ENCODE measurements around the gene LCP1. TPM values are rescaled to one million over a fixed set of nuclear protein-coding genes. Genes with fewer than 3 reads are reported as not detected.

LCP1 gene
- polyA plus RNA-seq, 1 of the 3 experiments (the other 2 are of a cell fraction): 0.03 TPM

DNA sequence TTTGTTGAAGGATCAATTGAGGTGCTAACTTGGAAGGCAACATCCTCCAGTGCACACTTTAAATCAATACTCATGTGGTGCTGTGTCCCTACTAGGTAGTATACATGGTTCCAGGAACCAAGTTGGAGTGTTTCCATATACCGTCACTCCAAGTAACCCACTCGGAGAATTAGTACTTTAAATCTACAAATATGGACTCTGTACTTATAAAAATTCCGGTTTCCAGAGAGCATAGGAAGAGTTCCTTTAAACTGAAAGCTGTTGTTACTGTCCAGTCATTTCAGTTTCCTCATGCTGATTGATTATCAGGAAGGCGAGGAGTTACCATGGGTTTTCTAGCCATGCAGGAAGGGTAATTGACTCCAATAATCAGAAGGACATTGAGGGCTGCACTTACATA, 84.3 kb downstream of the LCP1 start:
- no peaks in the 10 kb centered on the region for H4K20me1 ChIP-seq (ENCODE audit: insufficient read depth)
- H3K27ac ChIP-seq (ENCODE audit: low read depth in 2 of 2, low read length in 1 of 2): no peak overlapping the region
- no peak overlapping the region for H3K9ac ChIP-seq
- POLR2A ChIA-PET: no interaction called here
- H3K4me2 ChIP-seq: no peak overlapping the region
- H3K9me2 ChIP-seq: no peaks in the 10 kb centered on the region
- peaks cover 0 to under 1% of the 10 kb centered on the region in 2 experiments; a peak in 2 of 4 replicates for H3K4me1 ChIP-seq (ENCODE audit: control insufficient read depth in 1 of 2, insufficient read depth in 2 of 2, low read depth in 1 of 2, low read length in 1 of 2)
- no peaks in the 10 kb centered on the region for H3K36me3 ChIP-seq (replicated peaks in 1 of 2; ENCODE audit: control insufficient read depth in 1 of 2, insufficient read depth in 2 of 2, low read length in 1 of 2)
- WGBS (ENCODE audit: low lambda C conversion rate): 71% methylated on average over 4 of the region's 4 CpGs
- no peaks in the 10 kb centered on the region for H3K79me2 ChIP-seq (ENCODE audit: insufficient read depth)
- no peak for TF ChIP-seq NFIC (IDR thresholded peaks at IDR 0.05; ENCODE audit: borderline replicate concordance)
- no peak for TF ChIP-seq USF2 (IDR thresholded peaks at IDR 0.05; ENCODE audit: borderline replicate concordance, low read depth, low read length)
- TF ChIP-seq REST (IDR thresholded peaks at IDR 0.05; ENCODE audit: low read depth, low read length): no peak
- TF ChIP-seq SMC3 (IDR thresholded peaks at IDR 0.05; ENCODE audit: low read depth, low read length): no peak
- TF ChIP-seq TEAD4 (IDR thresholded peaks at IDR 0.05; ENCODE audit: borderline replicate concordance, insufficient read depth): no peak
- TF ChIP-seq GABPA (IDR thresholded peaks at IDR 0.05; ENCODE audit: low read depth): no peak
- TF ChIP-seq PBX3 (IDR thresholded peaks at IDR 0.05): no peak
- no peaks in the 10 kb centered on the region for H3F3A ChIP-seq (replicated peaks; ENCODE audit: insufficient read depth)
- DNase-seq: no peak
- no peak overlapping the region for H2AFZ ChIP-seq (ENCODE audit: low read depth)
- CTCF ChIA-PET: no interaction called here
- H3K27me3 ChIP-seq (ENCODE audit: insufficient read depth): no peaks in the 10 kb centered on the region; the same call in 1 of the 2 replicates
- H3K4me3 ChIP-seq (ENCODE audit: low read depth in 2 of 2, low read length in 1 of 2): no peak overlapping the region
- no peaks in the 10 kb centered on the region for H3K9me3 ChIP-seq

GRCh38 chr13:46097015-46097414, 85.0 kb downstream of the LCP1 start:
- WGBS (ENCODE audit: low lambda C conversion rate): 42% methylated on average over 3 of the region's 3 CpGs
- H4K20me1 ChIP-seq (ENCODE audit: insufficient read depth): no peaks in the 10 kb centered on the region
- H3K27ac ChIP-seq (ENCODE audit: low read depth in 2 of 2, low read length in 1 of 2): no peak overlapping the region
- H3K27me3 ChIP-seq (ENCODE audit: insufficient read depth): no peaks in the 10 kb centered on the region; the same call in 1 of the 2 replicates
- CTCF ChIA-PET: interaction anchor here (1.5 kb wide), 1 partner anchor 473 kb away, joined by 4 read pairs; no protein-coding TSS in a partner anchor
- H3K9me3 ChIP-seq: no peaks in the 10 kb centered on the region
- no peak overlapping the region for H2AFZ ChIP-seq (ENCODE audit: low read depth)
- no peaks in the 10 kb centered on the region for H3F3A ChIP-seq (replicated peaks; ENCODE audit: insufficient read depth)
- no peak overlapping the region for H3K4me3 ChIP-seq (ENCODE audit: low read depth in 2 of 2, low read length in 1 of 2)
- POLR2A ChIA-PET: no interaction called here
- H3K9ac ChIP-seq: no peak overlapping the region
- no peaks in the 10 kb centered on the region for H3K79me2 ChIP-seq (ENCODE audit: insufficient read depth)
- DNase-seq: no peak
- no peaks in the 10 kb centered on the region; a peak in 2 of 4 replicates for H3K4me1 ChIP-seq (ENCODE audit: control insufficient read depth in 1 of 2, insufficient read depth in 2 of 2, low read depth in 1 of 2, low read length in 1 of 2)
- H3K9me2 ChIP-seq: no peaks in the 10 kb centered on the region
- TF ChIP-seq PBX3 (IDR thresholded peaks at IDR 0.05) (no peak), EP300 (IDR thresholded peaks at IDR 0.05; ENCODE audit: borderline replicate concordance in 1 of 2, low read depth in 1 of 2, low read length in 1 of 2) (no peak), RAD21 (IDR thresholded peaks at IDR 0.05; ENCODE audit: low read length) (no peak), CTCF (IDR thresholded peaks at IDR 0.05) (no peak), SMC3 (IDR thresholded peaks at IDR 0.05; ENCODE audit: low read depth, low read length) (no peak), FOSL2 (IDR thresholded peaks at IDR 0.05; ENCODE audit: borderline replicate concordance, low read depth) (no peak), GABPA (IDR thresholded peaks at IDR 0.05; ENCODE audit: low read depth) (no peak), SIN3A (IDR thresholded peaks at IDR 0.05; ENCODE audit: borderline replicate concordance, low read depth, low read length) (no peak), GATA2 (CRISPR knock-in tag; IDR thresholded peaks at IDR 0.05) (no peak)
- TF ChIP-seq, protein P1, sequence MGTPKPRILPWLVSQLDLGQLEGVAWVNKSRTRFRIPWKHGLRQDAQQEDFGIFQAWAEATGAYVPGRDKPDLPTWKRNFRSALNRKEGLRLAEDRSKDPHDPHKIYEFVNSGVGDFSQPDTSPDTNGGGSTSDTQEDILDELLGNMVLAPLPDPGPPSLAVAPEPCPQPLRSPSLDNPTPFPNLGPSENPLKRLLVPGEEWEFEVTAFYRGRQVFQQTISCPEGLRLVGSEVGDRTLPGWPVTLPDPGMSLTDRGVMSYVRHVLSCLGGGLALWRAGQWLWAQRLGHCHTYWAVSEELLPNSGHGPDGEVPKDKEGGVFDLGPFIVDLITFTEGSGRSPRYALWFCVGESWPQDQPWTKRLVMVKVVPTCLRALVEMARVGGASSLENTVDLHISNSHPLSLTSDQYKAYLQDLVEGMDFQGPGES (IDR thresholded peaks at IDR 0.05; ENCODE audit: low read depth, low read length): no peak
- H3K4me2 ChIP-seq: no peak overlapping the region
- H3K36me3 ChIP-seq (replicated peaks in 1 of 2; ENCODE audit: control insufficient read depth in 1 of 2, insufficient read depth in 2 of 2, low read length in 1 of 2): no peaks in the 10 kb centered on the region
